Spleen (tissue), 3 donors: ENCODE data around the gene PRKAG1.
A peak's percentile ranks its signal among the peaks of the same experiment; 100 is the strongest.

ENCODE experiments used
- POLR2A ChIP-seq, 3 donors: fragments of 450-650 bp; IDR thresholded peaks; one replicate each; pipeline ENCODE4 v1.5.1; 2017; ENCODE audit warnings: antibody characterized with exemption in 3 of 3, mild to moderate bottlenecking in 1 of 3
- POLR2AphosphoS5 ChIP-seq, 3 donors: sonication (generic); formaldehyde crosslinking; IDR thresholded peaks; one replicate each; pipeline ENCODE4 v1.5.1; 2017; ENCODE audit warnings: antibody characterized with exemption in 3 of 3

- peak; percentile 8 to 67 (median 36) for TF ChIP-seq POLR2AphosphoS5 (IDR thresholded peaks at IDR 0.05)
- TF ChIP-seq POLR2A (IDR thresholded peaks at IDR 0.05): no peak
Measured at GRCh38 chr12:48980953-48981756, 37.4 kb downstream of the PRKAG1 start.
